Measurements from ENCODE around the gene IGFLR1.

The IGFLR1 gene

GRCh38 chr19:35742121-35742724 is at the start of gene IGFLR1:
IGFLR1 (minus strand) TSS chr19:35742452; CDS start chr19:35741180, 1,272 bp downstream.
- TF ChIP-seq, protein P1, sequence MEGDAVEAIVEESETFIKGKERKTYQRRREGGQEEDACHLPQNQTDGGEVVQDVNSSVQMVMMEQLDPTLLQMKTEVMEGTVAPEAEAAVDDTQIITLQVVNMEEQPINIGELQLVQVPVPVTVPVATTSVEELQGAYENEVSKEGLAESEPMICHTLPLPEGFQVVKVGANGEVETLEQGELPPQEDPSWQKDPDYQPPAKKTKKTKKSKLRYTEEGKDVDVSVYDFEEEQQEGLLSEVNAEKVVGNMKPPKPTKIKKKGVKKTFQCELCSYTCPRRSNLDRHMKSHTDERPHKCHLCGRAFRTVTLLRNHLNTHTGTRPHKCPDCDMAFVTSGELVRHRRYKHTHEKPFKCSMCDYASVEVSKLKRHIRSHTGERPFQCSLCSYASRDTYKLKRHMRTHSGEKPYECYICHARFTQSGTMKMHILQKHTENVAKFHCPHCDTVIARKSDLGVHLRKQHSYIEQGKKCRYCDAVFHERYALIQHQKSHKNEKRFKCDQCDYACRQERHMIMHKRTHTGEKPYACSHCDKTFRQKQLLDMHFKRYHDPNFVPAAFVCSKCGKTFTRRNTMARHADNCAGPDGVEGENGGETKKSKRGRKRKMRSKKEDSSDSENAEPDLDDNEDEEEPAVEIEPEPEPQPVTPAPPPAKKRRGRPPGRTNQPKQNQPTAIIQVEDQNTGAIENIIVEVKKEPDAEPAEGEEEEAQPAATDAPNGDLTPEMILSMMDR (IDR thresholded peaks at IDR 0.05; ENCODE audit: unreplicated experiment in 3 of 3), result no peak
- peak within 1 kb of the TSS; percentile 59 to 92 (median 69) for H3K4me3 Mint-ChIP-seq

GRCh38 chr19:35791814-35792279 is 49.6 kb upstream of the IGFLR1 start:
- Mint-ChIP-seq H3K27ac (no peak overlapping the region), H3K4me3 (no peak overlapping the region), H3K36me3 (ENCODE audit: low read depth) (no peaks in the 10 kb centered on the region), H3K27me3 (ENCODE audit: low read depth) (peaks cover 25% of the 10 kb centered on the region), H3K4me1 (no peaks in the 10 kb centered on the region), H3K9me3 (no peaks in the 10 kb centered on the region)
- TF ChIP-seq, protein P1 (IDR thresholded peaks at IDR 0.05; ENCODE audit: unreplicated experiment in 3 of 3), result no peak

More at GRCh38 chr19:35742121-35742724, at the start of gene IGFLR1:
- no peaks in the 10 kb centered on the region for H3K9me3 Mint-ChIP-seq
- peaks cover 8% of the 10 kb centered on the region for H3K36me3 Mint-ChIP-seq (ENCODE audit: low read depth)
- peak within 1 kb of the TSS in 2 of 3 experiments; percentile 33 to 72 for H3K27ac Mint-ChIP-seq
- peaks cover 5% of the 10 kb centered on the region for H3K27me3 Mint-ChIP-seq (ENCODE audit: low read depth)
- H3K4me1 Mint-ChIP-seq, result peaks cover 29% of the 10 kb centered on the region

DNA sequence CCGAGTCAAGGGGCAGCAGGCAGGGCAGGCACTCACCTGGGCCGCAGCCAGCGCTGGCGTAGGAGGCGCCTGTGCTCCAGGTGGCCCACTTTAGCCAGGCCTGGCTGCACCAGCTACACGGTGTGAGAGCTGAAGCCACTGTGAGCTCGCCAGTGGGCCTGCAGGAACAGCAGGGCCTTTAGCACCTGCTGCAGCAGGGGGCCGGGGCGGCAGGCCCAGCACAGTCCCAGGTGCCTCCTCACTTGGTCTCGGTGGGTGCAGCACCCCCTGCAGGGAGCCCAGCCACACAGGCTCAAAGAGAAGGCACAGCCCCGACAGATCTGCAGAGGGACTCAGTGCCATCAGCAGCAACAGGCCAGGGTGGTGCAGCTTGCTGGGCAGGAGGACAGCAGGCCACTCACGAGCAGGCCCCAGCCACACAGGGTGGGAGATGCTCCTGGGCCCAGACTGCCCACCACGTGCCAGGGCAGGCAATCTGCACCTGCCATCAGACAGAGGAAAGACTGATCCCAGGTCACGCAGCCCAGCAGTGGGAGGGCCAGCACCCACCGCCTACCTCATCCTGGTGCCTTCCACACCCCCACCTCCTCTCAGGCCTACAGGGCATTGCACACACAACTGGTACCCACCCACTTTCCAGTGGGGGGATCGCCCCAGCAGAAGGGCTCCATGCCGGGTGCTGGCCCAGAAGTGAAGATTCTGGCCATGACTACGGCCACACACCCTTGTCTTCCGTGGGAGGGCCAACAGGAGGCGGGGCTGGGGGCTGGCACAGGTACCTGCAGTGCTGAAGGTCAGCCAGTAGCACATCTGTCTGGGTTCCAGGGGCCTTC is 48.9 kb upstream of the IGFLR1 start:
- H3K36me3 Mint-ChIP-seq (ENCODE audit: low read depth), result no peaks in the 10 kb centered on the region
- peaks cover 18% of the 10 kb centered on the region for H3K27me3 Mint-ChIP-seq (ENCODE audit: low read depth)
- no peaks in the 10 kb centered on the region for H3K4me1 Mint-ChIP-seq
- TF ChIP-seq, protein P1 (IDR thresholded peaks at IDR 0.05; ENCODE audit: unreplicated experiment in 3 of 3), result no peak
- no peaks in the 10 kb centered on the region for H3K9me3 Mint-ChIP-seq
- no peak overlapping the region for H3K27ac Mint-ChIP-seq
- no peak overlapping the region for H3K4me3 Mint-ChIP-seq

- H3K36me3 Mint-ChIP-seq (ENCODE audit: low read depth), result peaks cover 4% of the 10 kb centered on the region
- H3K27ac Mint-ChIP-seq, result no peak overlapping the region
- no peaks in the 10 kb centered on the region for H3K4me1 Mint-ChIP-seq
- peaks cover 9% of the 10 kb centered on the region for H3K27me3 Mint-ChIP-seq (ENCODE audit: low read depth)
- no peak overlapping the region for H3K4me3 Mint-ChIP-seq
- H3K9me3 Mint-ChIP-seq, result no peaks in the 10 kb centered on the region
- TF ChIP-seq, protein P1 (IDR thresholded peaks at IDR 0.05; ENCODE audit: unreplicated experiment in 3 of 3), result no peak
Observed at GRCh38 chr19:35789978-35790944, 48.0 kb upstream of the IGFLR1 start.

- TF ChIP-seq, protein P1 (IDR thresholded peaks at IDR 0.05; ENCODE audit: unreplicated experiment in 3 of 3), result no peak
- Mint-ChIP-seq H3K27me3 (ENCODE audit: low read depth) (peaks cover 3% of the 10 kb centered on the region), H3K4me1 (no peaks in the 10 kb centered on the region), H3K36me3 (ENCODE audit: low read depth) (peaks cover 4% of the 10 kb centered on the region), H3K27ac (no peak overlapping the region), H3K9me3 (no peaks in the 10 kb centered on the region), H3K4me3 (no peak overlapping the region)
Observed at GRCh38 chr19:35789195-35789977, 47.1 kb upstream of the IGFLR1 start.

All from nephron (organoid).